CD14-positive monocyte (primary cell): Measurements from ENCODE around the gene POLDIP3. TPM values are rescaled to one million over a fixed set of nuclear protein-coding genes. Genes with fewer than 3 reads are reported as not detected.

Experiments
- DNase-seq, 3 donors: peaks; one replicate each; pipeline ENCODE4 v3.0.0-alpha.2; 2011 to 2022
- H2AFZ ChIP-seq: 2 replicates; pipeline ENCODE4 v1.6.0; 2012; ENCODE audit warnings: mild to moderate bottlenecking, low read depth, low read length, inconsistent platforms; ENCODE audit not compliant: insufficient read depth, poor library complexity, severe bottlenecking
- H3K27ac ChIP-seq, 2 donors: 1 replicate in 1 of 2; 2 replicates in 1 of 2; pipeline ENCODE4 v1.5.1; 2012 to 2013; ENCODE audit warnings: low read length in 2 of 2, control low read depth in 1 of 2, inconsistent platforms in 1 of 2, low read depth in 1 of 2, mild to moderate bottlenecking in 1 of 2
- H3K27me3 ChIP-seq, 2 donors: one replicate each; pipeline versions ENCODE4 v1.6.0 to v1.6.1; 2011 to 2013; ENCODE audit warnings: low read length in 2 of 2; ENCODE audit not compliant: control insufficient read depth in 2 of 2, insufficient read depth in 2 of 2
- H3K36me3 ChIP-seq, 2 donors: replicated peaks in 1 of 2; 1 replicate in 1 of 2; 2 replicates in 1 of 2; pipeline versions ENCODE4 v1.5.1 to v1.6.1; 2012 to 2013; ENCODE audit warnings: low read length in 2 of 2, control low read depth in 1 of 2, inconsistent platforms in 1 of 2, mild to moderate bottlenecking in 1 of 2; ENCODE audit not compliant: insufficient read depth in 2 of 2, control insufficient read depth in 1 of 2
- H3K4me1 ChIP-seq, 2 donors: 1 replicate in 1 of 2; 2 replicates in 1 of 2; pipeline versions ENCODE4 v1.5.1 to v1.6.1; 2012 to 2013; ENCODE audit warnings: low read length in 2 of 2, control low read depth in 1 of 2, inconsistent platforms in 1 of 2, mild to moderate bottlenecking in 1 of 2, moderate library complexity in 1 of 2; ENCODE audit not compliant: insufficient read depth in 2 of 2, control insufficient read depth in 1 of 2
- H3K4me2 ChIP-seq: replicated peaks from 2 replicates; pipeline ENCODE3; 2012; ENCODE audit warnings: low read length, moderate library complexity, mild to moderate bottlenecking; ENCODE audit not compliant: poor library complexity, severe bottlenecking; ENCODE audit errors: extremely low read depth
- H3K4me3 ChIP-seq, 3 experiments: fragments of 200-600 bp in 1 of 3; sonication (generic) in 1 of 3; replicated peaks in 1 of 3; 1 replicate in 2 of 3; 2 replicates in 1 of 3; pipeline ENCODE4 v1.5.1; 2011 to 2013; ENCODE audit warnings: low read length in 3 of 3, mild to moderate bottlenecking in 3 of 3, control low read depth in 2 of 3, low read depth in 2 of 3, inconsistent platforms in 1 of 3, moderate library complexity in 1 of 3
- H3K79me2 ChIP-seq: 2 replicates; pipeline ENCODE4 v1.6.0; 2012; ENCODE audit warnings: mild to moderate bottlenecking, control low read depth, inconsistent platforms, low read length, moderate library complexity; ENCODE audit not compliant: insufficient read depth
- H3K9ac ChIP-seq: 2 replicates; pipeline ENCODE4 v1.6.0; 2017; ENCODE audit warnings: low read length, mild to moderate bottlenecking; ENCODE audit not compliant: insufficient read depth, poor library complexity, severe bottlenecking
- H3K9me3 ChIP-seq, 2 donors: replicated peaks in 1 of 2; 1 replicate in 1 of 2; 2 replicates in 1 of 2; pipeline versions ENCODE4 v1.5.1 to v1.6.1; 2012 to 2013; ENCODE audit warnings: low read length in 2 of 2, control low read depth in 1 of 2; ENCODE audit not compliant: control insufficient read depth in 1 of 2, insufficient read depth in 1 of 2
- H4K20me1 ChIP-seq: 2 replicates; pipeline ENCODE4 v1.6.0; 2012; ENCODE audit warnings: mild to moderate bottlenecking, low read length, control low read depth, moderate library complexity; ENCODE audit not compliant: insufficient read depth
- H3K27ac Mint-ChIP-seq, 7 donors: one replicate each; pipeline ENCODE4 v1.8.0; 2020; ENCODE audit warnings: mild to moderate bottlenecking in 7 of 7, mixed read lengths in 7 of 7, moderate library complexity in 6 of 7, inconsistent platforms in 2 of 7
- H3K27me3 Mint-ChIP-seq, 3 donors: one replicate each; pipeline ENCODE4 v1.8.0; 2021 to 2022; ENCODE audit warnings: low read depth in 3 of 3, mild to moderate bottlenecking in 3 of 3, mixed read lengths in 3 of 3, moderate library complexity in 3 of 3, inconsistent platforms in 1 of 3
- H3K36me3 Mint-ChIP-seq, 2 donors: one replicate each; pipeline ENCODE4 v1.8.0; 2020; ENCODE audit warnings: mixed read lengths in 2 of 2, inconsistent platforms in 1 of 2, mild to moderate bottlenecking in 1 of 2
- H3K4me1 Mint-ChIP-seq: one replicate; pipeline ENCODE4 v1.8.0; 2020; ENCODE audit warnings: mild to moderate bottlenecking, mixed read lengths
- H3K4me3 Mint-ChIP-seq, 2 donors: one replicate each; pipeline ENCODE4 v1.8.0; 2020; ENCODE audit warnings: mild to moderate bottlenecking in 2 of 2, mixed read lengths in 2 of 2, moderate library complexity in 1 of 2
- H3K9me3 Mint-ChIP-seq, 7 donors: one replicate each; pipeline ENCODE4 v1.8.0; 2020 to 2022; ENCODE audit warnings: mixed read lengths in 7 of 7, mild to moderate bottlenecking in 6 of 7, moderate library complexity in 6 of 7, inconsistent platforms in 2 of 7
- CTCF ChIP-seq: fragments of 200-600 bp; IDR thresholded peaks from one replicate; pipeline ENCODE4 v1.8.0; 2022; ENCODE audit warnings: antibody characterized with exemption, mild to moderate bottlenecking
- WGBS: methylation state at CpG from one replicate; pipeline ENCODE4 v1.1.5; 2013; ENCODE audit warnings: missing lambda C conversion rate; ENCODE audit not compliant: insufficient coverage; 5-methylcytosine and 5-hydroxymethylcytosine counted together
- intact Hi-C, 2 donors: fragments of 100-400 bp; cut with micrococcal nuclease; formaldehyde crosslinking; loops; one replicate each; pipeline versions ENCODE4 v1.15.0 to v1.15.1; 2023
- polyA plus RNA-seq, 3 donors: library from polyadenylated mRNA; depleted of rRNA in 1 of 3; unstranded in 2 of 3; stranded (reverse) in 1 of 3; fragments of 300-500 nt in 2 of 3; fragments of >200 nt in 1 of 3; fragmentation: Illumina TruSeq in 2 of 3; gene quantifications; 1 replicate in 2 of 3; 2 replicates in 1 of 3; pipeline ENCODE4 v1.2.3, GENCODE V29; 2012 to 2021

Gene POLDIP3
- polyA plus RNA-seq, 3 donors: 46.3 to 55.3 (median 53.8) TPM

DNA sequence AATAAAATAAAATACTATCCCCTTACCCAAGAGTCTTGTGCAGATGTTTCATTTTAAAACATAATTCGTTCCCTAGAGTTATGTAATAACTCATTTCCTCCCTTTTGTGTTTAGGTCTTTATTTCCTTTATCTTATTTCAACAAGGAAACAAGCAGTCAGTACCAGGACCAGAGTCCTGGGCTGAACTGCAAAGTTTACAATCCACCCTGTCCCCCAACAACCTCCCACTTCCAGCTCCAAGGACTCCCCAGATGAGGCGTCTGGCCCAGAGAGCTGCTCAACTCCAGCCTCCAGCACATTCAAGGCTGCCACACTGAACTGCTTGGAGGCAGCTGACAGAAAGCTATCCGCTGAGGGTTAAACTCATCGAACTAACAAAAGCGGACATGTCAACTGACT lies 4.5 kb downstream of the POLDIP3 start:
- intact Hi-C loops: loop anchor here in 1 of 2 donors (10.0 kb wide), 1 partner anchor 985 kb away; the partner anchor contains the start of genes DESI1 and XRCC6
- H3K27ac Mint-ChIP-seq: peak overlapping the region; percentile 82 to 93 (median 89)
- WGBS: 32% methylated on average over 5 of the region's 5 CpGs

DNA sequence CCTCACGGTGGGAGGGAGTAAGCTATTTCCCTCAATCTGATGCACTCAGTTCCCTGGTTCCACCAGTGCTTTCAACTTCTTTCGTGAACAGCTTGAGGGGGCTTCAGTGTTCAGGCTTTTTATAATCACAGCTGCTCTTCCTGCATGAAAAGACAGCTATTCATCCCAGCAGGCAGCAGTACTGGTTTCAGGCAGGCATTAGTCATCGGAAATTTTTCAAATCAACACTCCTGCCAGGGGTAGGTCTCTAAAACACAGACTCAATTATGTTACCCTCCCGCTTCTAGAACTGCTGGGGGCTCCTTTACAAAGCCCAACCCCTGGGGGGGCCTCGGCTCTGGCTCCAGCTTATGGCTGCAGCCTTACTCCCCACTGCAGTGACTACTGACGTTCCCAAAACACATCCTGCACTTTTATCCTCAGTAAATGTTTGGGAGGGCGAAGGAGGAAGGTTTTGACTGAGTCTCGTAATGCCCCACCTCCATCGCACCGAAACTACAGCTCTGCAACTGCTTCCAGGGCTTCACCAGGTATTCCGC lies 5.8 kb downstream of the POLDIP3 start:
- no peak overlapping the region for H2AFZ ChIP-seq
- peaks cover 98% of the 10 kb centered on the region for H4K20me1 ChIP-seq
- peaks cover 21 to 63% of the 10 kb centered on the region in 2 donors for H3K36me3 ChIP-seq
- no peak overlapping the region for H3K4me3 Mint-ChIP-seq
- H3K9me3 Mint-ChIP-seq: peaks cover 0 to 2% (median 0%) of the 10 kb centered on the region in 7 donors
- H3K9me3 ChIP-seq: peaks cover 0 to 4% of the 10 kb centered on the region in 2 donors
- peak overlapping the region in 1 of 2 donors; percentile 71 for H3K27ac ChIP-seq
- H3K27ac Mint-ChIP-seq: peak overlapping the region in 2 of 7 donors; percentile 82 to 88
- H3K36me3 Mint-ChIP-seq: peaks cover 39 to 77% of the 10 kb centered on the region in 2 donors
- no peak overlapping the region for H3K9ac ChIP-seq
- H3K4me2 ChIP-seq: no peak overlapping the region
- H3K27me3 Mint-ChIP-seq: no peaks in the 10 kb centered on the region
- peaks cover 100% of the 10 kb centered on the region for H3K79me2 ChIP-seq
- no peak for TF ChIP-seq CTCF
- peaks cover 40 to 46% of the 10 kb centered on the region in 2 donors for H3K4me1 ChIP-seq
- 97% methylated on average over 4 of the region's 11 CpGs for WGBS
- no peaks in the 10 kb centered on the region for H3K27me3 ChIP-seq
- H3K4me3 ChIP-seq: no peak overlapping the region
- intact Hi-C loops: no loop called here
- no peak for DNase-seq
- H3K4me1 Mint-ChIP-seq: peaks cover 53% of the 10 kb centered on the region

More for the DNA sequence above, 4.5 kb downstream of the POLDIP3 start:
- H3K27me3 Mint-ChIP-seq: peaks cover 0 to 3% (median 0%) of the 10 kb centered on the region in 3 donors
- H3K36me3 ChIP-seq: peaks cover 21 to 51% of the 10 kb centered on the region in 2 donors
- peak overlapping the region; percentile 42 for H3K9ac ChIP-seq
- H3K27me3 ChIP-seq: no peaks in the 10 kb centered on the region
- H3K9me3 Mint-ChIP-seq: no peaks in the 10 kb centered on the region
- H2AFZ ChIP-seq: no peak overlapping the region
- H3K4me1 ChIP-seq: peaks cover 40 to 50% of the 10 kb centered on the region in 2 donors
- H3K27ac ChIP-seq: peak overlapping the region; percentile 71 to 78
- TF ChIP-seq CTCF: no peak
- peaks cover 38 to 66% of the 10 kb centered on the region in 2 donors for H3K36me3 Mint-ChIP-seq
- peak overlapping the region; percentile 66 to 83 for H3K4me3 Mint-ChIP-seq
- DNase-seq: peak in 2 of 3 donors; percentile 3 to 11
- H3K4me2 ChIP-seq: peak overlapping the region; percentile 53
- peaks cover 0 to 4% of the 10 kb centered on the region in 2 donors for H3K9me3 ChIP-seq
- peak overlapping the region in 1 of 3 experiments; percentile 50 for H3K4me3 ChIP-seq
- H3K4me1 Mint-ChIP-seq: peaks cover 52% of the 10 kb centered on the region
- H3K79me2 ChIP-seq: peaks cover 93% of the 10 kb centered on the region
- peaks cover 85% of the 10 kb centered on the region for H4K20me1 ChIP-seq
